ENCODE data around the gene PPEF1. TPM values are rescaled to one million over a fixed set of nuclear protein-coding genes. Genes with fewer than 3 reads are reported as not detected.

Gene PPEF1
- total RNA-seq, 1 donor from 2014 or later: 0.58 TPM

GRCh38 chrX:18677161-18677869 lies 30.1 kb upstream of the PPEF1 start:
- Histone ChIP-seq H3K27me3 (ENCODE audit: low read depth) (no peaks in the 10 kb centered on the region), H3K4me3 (no peak overlapping the region), H3K9me3 (replicated peaks) (no peaks in the 10 kb centered on the region), H3K27ac (replicated peaks) (no peak overlapping the region), H3K36me3 (no peaks in the 10 kb centered on the region), H3K4me1 (peaks cover 6% of the 10 kb centered on the region)
- no peak for TF ChIP-seq CTCF (IDR thresholded peaks at IDR 0.05; ENCODE audit: borderline replicate concordance)
- no peak for DNase-seq
- intact Hi-C loops (cut with micrococcal nuclease): loop anchor here (10.0 kb wide), 1 partner anchor 207 kb away; no protein-coding TSS in a partner anchor

- no peak overlapping the region for H3K4me3 ChIP-seq
- intact Hi-C loops (cut with micrococcal nuclease): no loop called here
- H3K27me3 ChIP-seq (ENCODE audit: low read depth): no peaks in the 10 kb centered on the region
- no peaks in the 10 kb centered on the region for H3K36me3 ChIP-seq
- H3K9me3 ChIP-seq (replicated peaks): no peaks in the 10 kb centered on the region
- no peaks in the 10 kb centered on the region for H3K4me1 ChIP-seq
- no peak overlapping the region for H3K27ac ChIP-seq (replicated peaks)
- DNase-seq: no peak
- TF ChIP-seq CTCF (IDR thresholded peaks at IDR 0.05; ENCODE audit: borderline replicate concordance): no peak
Measured at GRCh38 chrX:18681996-18682395, 25.4 kb upstream of the PPEF1 start.

GRCh38 chrX:18682979-18683387 lies 24.5 kb upstream of the PPEF1 start:
- Histone ChIP-seq H3K4me3 (no peak overlapping the region), H3K27ac (replicated peaks) (no peak overlapping the region), H3K27me3 (ENCODE audit: low read depth) (no peaks in the 10 kb centered on the region), H3K36me3 (no peaks in the 10 kb centered on the region), H3K9me3 (replicated peaks) (no peaks in the 10 kb centered on the region), H3K4me1 (no peaks in the 10 kb centered on the region)
- no peak for TF ChIP-seq CTCF (IDR thresholded peaks at IDR 0.05; ENCODE audit: borderline replicate concordance)
- DNase-seq: no peak
- intact Hi-C loops (cut with micrococcal nuclease): no loop called here

- Histone ChIP-seq H3K4me3 (no peak overlapping the region), H3K4me1 (no peaks in the 10 kb centered on the region), H3K36me3 (no peaks in the 10 kb centered on the region), H3K9me3 (replicated peaks) (no peaks in the 10 kb centered on the region), H3K27me3 (ENCODE audit: low read depth) (no peaks in the 10 kb centered on the region), H3K27ac (replicated peaks) (no peak overlapping the region)
- no peak for DNase-seq
- TF ChIP-seq CTCF (IDR thresholded peaks at IDR 0.05; ENCODE audit: borderline replicate concordance): no peak
- intact Hi-C loops (cut with micrococcal nuclease): no loop called here
Measured at GRCh38 chrX:18687856-18688495, 19.5 kb upstream of the PPEF1 start.

- Histone ChIP-seq H3K36me3 (no peaks in the 10 kb centered on the region), H3K9me3 (replicated peaks) (no peaks in the 10 kb centered on the region), H3K4me1 (no peaks in the 10 kb centered on the region), H3K4me3 (no peak overlapping the region), H3K27me3 (ENCODE audit: low read depth) (no peaks in the 10 kb centered on the region), H3K27ac (replicated peaks) (no peak overlapping the region)
- intact Hi-C loops (cut with micrococcal nuclease): no loop called here
- DNase-seq: no peak
- no peak for TF ChIP-seq CTCF (IDR thresholded peaks at IDR 0.05; ENCODE audit: borderline replicate concordance)
Measured at GRCh38 chrX:18691431-18691830, 16.0 kb upstream of the PPEF1 start.
